HEK293T (cell line): ENCODE measurements around the gene CDK5R1.

ENCODE experiments used
- FOXK2 ChIP-seq: fragments of 450-650 bp; IDR thresholded peaks from 2 replicates; pipeline ENCODE4 v1.6.1; 2016; ENCODE audit warnings: mild to moderate bottlenecking
- LEF1 ChIP-seq: fragments of 450-650 bp; IDR thresholded peaks from 2 replicates; pipeline ENCODE4 v1.6.1; 2017; ENCODE audit warnings: mild to moderate bottlenecking, borderline replicate concordance
- ZNF384 ChIP-seq: fragments of 450-650 bp; IDR thresholded peaks from 2 replicates; pipeline ENCODE4 v1.6.1; 2016
- TF ChIP-seq, protein P1 (sequence below): fragments of 450-650 bp; IDR thresholded peaks from 2 replicates; pipeline ENCODE4 v1.6.1; 2016

DNA sequence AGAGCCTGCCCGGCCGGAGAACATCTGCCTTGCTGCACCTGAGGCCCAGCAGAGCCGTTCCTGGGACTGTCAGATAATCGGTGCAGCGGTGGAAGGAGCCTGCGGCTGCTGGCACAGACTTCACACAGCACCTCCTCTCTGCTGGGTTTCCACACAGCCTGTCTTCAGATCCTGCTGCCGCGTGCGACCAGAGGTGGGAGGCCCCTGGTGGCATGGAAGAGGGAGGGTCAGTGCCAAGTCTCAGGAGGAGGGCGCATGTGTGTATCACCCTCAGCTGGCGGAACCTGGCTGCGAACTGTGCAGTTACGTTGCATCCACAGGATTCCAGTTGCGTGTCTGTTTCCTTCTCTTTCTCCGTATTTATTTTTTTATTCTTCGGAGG lies 3.3 kb downstream of the CDK5R1 start:
- TF ChIP-seq LEF1 (no peak), FOXK2 (no peak), ZNF384 (no peak)
- TF ChIP-seq, protein P1, sequence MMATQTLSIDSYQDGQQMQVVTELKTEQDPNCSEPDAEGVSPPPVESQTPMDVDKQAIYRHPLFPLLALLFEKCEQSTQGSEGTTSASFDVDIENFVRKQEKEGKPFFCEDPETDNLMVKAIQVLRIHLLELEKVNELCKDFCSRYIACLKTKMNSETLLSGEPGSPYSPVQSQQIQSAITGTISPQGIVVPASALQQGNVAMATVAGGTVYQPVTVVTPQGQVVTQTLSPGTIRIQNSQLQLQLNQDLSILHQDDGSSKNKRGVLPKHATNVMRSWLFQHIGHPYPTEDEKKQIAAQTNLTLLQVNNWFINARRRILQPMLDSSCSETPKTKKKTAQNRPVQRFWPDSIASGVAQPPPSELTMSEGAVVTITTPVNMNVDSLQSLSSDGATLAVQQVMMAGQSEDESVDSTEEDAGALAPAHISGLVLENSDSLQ: no peak
